Measurements from ENCODE around the gene ACADS.

The ACADS gene

GRCh38 chr12:120700886-120701285 lies 24.7 kb upstream of the ACADS start:
- in situ Hi-C loops (cut with MboI; ENCODE audit: low sequenced_read_pairs, unreplicated experiment), result no loop called here
- TF ChIP-seq CTCF (IDR thresholded peaks at IDR 0.05; ENCODE audit: borderline replicate concordance, control extremely low read depth, extremely low read depth, insufficient read depth, missing control alignments), result no peak
- no peak for DNase-seq (ENCODE audit: low spot score)

- TF ChIP-seq CTCF (IDR thresholded peaks at IDR 0.05; ENCODE audit: borderline replicate concordance, control extremely low read depth, extremely low read depth, insufficient read depth, missing control alignments), result no peak
- DNase-seq (ENCODE audit: low spot score), result no peak
- in situ Hi-C loops (cut with MboI; ENCODE audit: low sequenced_read_pairs, unreplicated experiment), result no loop called here
Measured at GRCh38 chr12:120702637-120703036, 23.0 kb upstream of the ACADS start.

GRCh38 chr12:120703311-120703942 lies 22.2 kb upstream of the ACADS start:
- no peak for DNase-seq (ENCODE audit: low spot score)
- no peak for TF ChIP-seq CTCF (IDR thresholded peaks at IDR 0.05; ENCODE audit: borderline replicate concordance, control extremely low read depth, extremely low read depth, insufficient read depth, missing control alignments)
- in situ Hi-C loops (cut with MboI; ENCODE audit: low sequenced_read_pairs, unreplicated experiment), result no loop called here

GRCh38 chr12:120705618-120706017 lies 20.0 kb upstream of the ACADS start:
- TF ChIP-seq CTCF (IDR thresholded peaks at IDR 0.05; ENCODE audit: borderline replicate concordance, control extremely low read depth, extremely low read depth, insufficient read depth, missing control alignments), result no peak
- no peak for DNase-seq (ENCODE audit: low spot score)
- in situ Hi-C loops (cut with MboI; ENCODE audit: low sequenced_read_pairs, unreplicated experiment), result no loop called here

GRCh38 chr12:120706029-120706428 lies 19.6 kb upstream of the ACADS start:
- no peak for TF ChIP-seq CTCF (IDR thresholded peaks at IDR 0.05; ENCODE audit: borderline replicate concordance, control extremely low read depth, extremely low read depth, insufficient read depth, missing control alignments)
- in situ Hi-C loops (cut with MboI; ENCODE audit: low sequenced_read_pairs, unreplicated experiment), result no loop called here
- no peak for DNase-seq (ENCODE audit: low spot score)

- DNase-seq (ENCODE audit: low spot score), result no peak
- no peak for TF ChIP-seq CTCF (IDR thresholded peaks at IDR 0.05; ENCODE audit: borderline replicate concordance, control extremely low read depth, extremely low read depth, insufficient read depth, missing control alignments)
- in situ Hi-C loops (cut with MboI; ENCODE audit: low sequenced_read_pairs, unreplicated experiment), result no loop called here
Measured at GRCh38 chr12:120708651-120709050, 17.0 kb upstream of the ACADS start.

All from GM13976 (cell line).